ENCODE data around the gene MYADM. TPM values are rescaled to one million over a fixed set of nuclear protein-coding genes. Genes with fewer than 3 reads are reported as not detected.

MYADM gene, protein sequence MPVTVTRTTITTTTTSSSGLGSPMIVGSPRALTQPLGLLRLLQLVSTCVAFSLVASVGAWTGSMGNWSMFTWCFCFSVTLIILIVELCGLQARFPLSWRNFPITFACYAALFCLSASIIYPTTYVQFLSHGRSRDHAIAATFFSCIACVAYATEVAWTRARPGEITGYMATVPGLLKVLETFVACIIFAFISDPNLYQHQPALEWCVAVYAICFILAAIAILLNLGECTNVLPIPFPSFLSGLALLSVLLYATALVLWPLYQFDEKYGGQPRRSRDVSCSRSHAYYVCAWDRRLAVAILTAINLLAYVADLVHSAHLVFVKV
- total RNA-seq, result 107 and 148 TPM in 2 replicates

DNA sequence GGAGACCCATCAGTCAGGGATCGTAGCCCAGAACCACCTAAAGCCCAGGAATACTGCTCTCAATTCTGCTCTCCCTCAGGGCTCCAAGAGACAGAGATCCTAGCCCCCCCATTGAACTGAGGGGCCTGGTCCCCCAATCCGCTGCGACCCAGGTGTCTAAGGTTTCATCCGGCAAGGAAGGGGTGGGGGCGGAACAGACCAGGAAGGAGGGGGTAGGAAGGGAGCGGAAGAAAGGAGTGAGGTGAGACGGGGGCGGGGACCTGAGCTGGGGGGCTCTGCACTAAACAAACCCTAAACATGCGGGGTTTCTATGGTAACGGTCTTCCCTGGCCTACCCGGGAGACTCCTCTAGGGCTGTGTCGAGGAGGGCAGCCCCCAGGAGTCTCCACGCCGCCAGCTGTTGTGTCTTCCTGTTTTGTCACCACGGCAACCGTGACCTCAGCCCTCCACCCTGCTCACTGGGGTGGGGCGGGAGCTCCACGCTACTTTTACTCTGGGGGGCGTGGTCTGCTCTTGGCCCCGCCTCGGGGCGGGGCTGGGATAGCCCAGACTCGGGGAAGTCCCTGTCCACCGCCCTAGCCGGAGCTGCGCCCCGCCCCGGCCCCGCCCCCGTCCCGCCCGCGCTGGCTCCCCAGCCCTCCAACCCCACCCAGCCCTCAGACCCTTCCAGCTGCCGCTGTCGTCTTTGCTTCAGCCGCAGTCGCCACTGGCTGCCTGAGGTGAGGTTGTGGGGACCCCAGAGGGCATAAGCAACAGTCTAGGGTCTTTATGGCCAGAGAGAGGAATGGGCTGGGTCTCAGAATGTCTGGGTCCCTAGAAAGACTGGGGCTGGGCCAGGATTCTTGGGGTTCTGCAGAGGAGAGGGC lies at the start of gene MYADM:
TSS of gene MYADM (plus strand) at position 659 of the 866 bp plus-strand sequence. CDS start 5,647 bp downstream, outside the sequence.

DNA sequence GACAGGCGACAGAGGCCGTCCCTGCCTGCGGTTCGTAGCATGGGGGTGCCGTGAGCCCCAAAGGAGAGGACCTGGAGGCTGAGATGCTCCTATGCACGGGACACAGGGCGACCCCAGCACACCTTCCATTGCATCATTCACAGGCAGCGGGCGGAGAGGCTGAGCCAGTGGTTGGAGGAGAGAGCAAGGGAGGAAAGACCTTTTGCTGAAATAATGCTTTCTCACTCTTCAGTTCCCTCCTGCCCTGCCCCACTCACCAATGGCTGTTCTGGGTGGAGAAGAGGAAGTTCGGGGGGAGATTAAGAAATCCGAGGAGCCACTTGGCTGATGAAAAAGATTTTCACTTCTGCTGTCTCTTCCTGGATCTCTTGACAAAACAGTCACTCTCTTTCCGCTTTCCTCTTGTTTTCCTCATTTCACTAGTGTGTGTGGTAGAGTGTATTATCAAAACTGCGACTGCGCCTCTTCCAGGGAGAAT lies 43.5 kb upstream of the MYADM start, which contains the start of gene NLRP12:
TSS of gene NLRP12 (minus strand) at position 181 of the 478 bp plus-strand sequence. CDS start at position 41, 140 bp downstream.

DNA sequence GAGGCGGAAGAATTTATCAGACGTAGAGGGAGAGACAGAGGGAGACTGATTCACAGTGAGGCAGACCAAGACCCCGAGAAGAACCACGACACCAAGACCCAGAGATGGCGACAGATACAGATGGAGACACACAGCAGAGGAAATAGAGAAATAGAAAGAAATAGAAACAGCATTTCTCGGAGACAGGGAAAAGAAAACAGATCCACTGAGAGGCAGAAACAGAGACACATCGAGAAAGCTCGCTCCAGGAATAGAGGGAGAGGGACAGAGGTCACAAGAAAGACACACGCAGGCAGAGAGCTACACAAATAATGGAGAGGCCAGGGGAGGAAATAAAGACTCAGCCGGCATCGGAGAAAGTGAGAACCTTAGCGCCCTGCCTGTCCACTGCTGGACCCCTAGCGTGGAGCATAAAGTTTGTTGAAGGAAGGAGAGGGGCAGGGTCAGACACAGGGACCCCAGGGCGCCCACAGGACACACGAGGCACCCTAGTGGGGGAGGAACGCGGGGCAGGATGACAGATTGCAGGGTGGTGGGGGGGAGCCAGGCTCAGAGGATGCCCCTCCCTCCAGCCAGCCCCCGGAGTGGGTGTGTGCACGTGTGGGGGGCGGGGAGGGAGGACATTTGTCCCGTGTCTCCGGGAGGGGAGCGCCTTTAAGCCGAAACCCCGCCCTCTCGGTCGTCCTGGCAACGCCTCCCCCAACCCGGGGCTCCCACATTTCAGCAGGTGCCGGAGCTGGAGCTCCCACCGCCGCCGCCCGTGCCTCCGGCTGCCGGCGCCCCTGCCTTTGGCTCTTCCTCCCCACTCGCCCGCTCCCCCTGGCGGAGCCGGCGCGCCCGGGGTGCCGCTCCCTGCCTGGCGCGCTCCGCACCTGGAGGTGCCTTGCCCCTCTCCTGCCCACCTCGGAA lies 14.1 kb downstream of the MYADM start, which contains the start of gene PRKCG:
TSS of gene PRKCG (plus strand) at position 716 of the 909 bp plus-strand sequence. CDS start 298 bp downstream, outside the sequence.

DNA sequence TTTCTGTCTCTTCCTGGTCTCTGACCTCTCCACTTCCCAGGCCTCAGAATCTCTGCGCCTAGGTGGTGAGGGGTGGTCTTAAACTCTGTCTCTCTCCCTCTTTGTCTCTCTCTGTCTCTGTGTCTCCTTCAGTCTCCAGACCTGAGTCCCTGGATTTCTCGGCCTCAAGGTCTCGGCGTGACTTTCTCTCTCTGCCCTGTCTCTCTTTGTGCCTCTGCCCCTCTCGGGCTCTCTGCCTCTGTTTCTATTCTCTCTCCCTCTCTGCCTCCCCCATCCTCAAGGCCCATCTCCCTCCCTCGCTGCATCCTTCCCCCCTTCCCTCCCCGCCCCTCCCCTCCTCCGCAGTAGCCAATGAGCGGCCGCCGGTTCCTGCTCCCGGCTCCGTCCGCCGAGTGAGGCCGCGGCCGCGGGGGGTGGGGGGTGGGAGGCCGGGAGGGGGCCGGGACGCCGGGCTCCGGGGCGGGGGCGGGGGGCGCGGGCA lies 41.3 kb downstream of the MYADM start, which contains the start of gene CACNG7:
TSS of gene CACNG7 (plus strand) at position 344 of the 481 bp plus-strand sequence. CDS start 3,554 bp downstream, outside the sequence.

Other genes with a start within 250 kb of the MYADM start
- gene DPRX, start 235.9 kb upstream of the MYADM start, total RNA-seq, result not detected in 2 replicates
- gene NLRP12, start 43.6 kb upstream of the MYADM start, total RNA-seq, result 0.32 TPM in 1 of 2 replicates, not detected in the other
- gene PRKCG, start 14.3 kb downstream of the MYADM start, total RNA-seq, result 0.49 TPM in 1 of 2 replicates, not detected in the other
- gene CACNG7, start 41.4 kb downstream of the MYADM start, total RNA-seq, result 6.3 and 11.3 TPM in 2 replicates
- 0.72 and 0.97 TPM in 2 replicates for gene CACNG8, start 95.1 kb downstream of the MYADM start, total RNA-seq
- 0.16 and 0.72 TPM in 2 replicates for gene CACNG6, start 123.8 kb downstream of the MYADM start, total RNA-seq
- not detected in 2 replicates for gene VSTM1, start 196.0 kb downstream of the MYADM start, total RNA-seq
- not detected in 2 replicates for gene TARM1, start 213.5 kb downstream of the MYADM start, total RNA-seq
- 0.49 and 2.0 TPM in 2 replicates for gene OSCAR, start 232.9 kb downstream of the MYADM start, total RNA-seq
- gene NDUFA3, start 235.0 kb downstream of the MYADM start, total RNA-seq, result 13.4 and 40.8 TPM in 2 replicates
- gene TFPT, start 247.8 kb downstream of the MYADM start, total RNA-seq, result 13.9 and 22.2 TPM in 2 replicates
- gene PRPF31, start 247.9 kb downstream of the MYADM start, total RNA-seq, result 50.2 and 52.7 TPM in 2 replicates

Data from cardiac atrium fibroblast (primary cell).